Measurements from ENCODE around the gene DYNC2H1.

GRCh38 chr11:103220133-103220532, 110.9 kb downstream of the DYNC2H1 start:
- TF ChIP-seq EP300 (IDR thresholded peaks at IDR 0.05), result no peak
- TF ChIP-seq, protein P1, sequence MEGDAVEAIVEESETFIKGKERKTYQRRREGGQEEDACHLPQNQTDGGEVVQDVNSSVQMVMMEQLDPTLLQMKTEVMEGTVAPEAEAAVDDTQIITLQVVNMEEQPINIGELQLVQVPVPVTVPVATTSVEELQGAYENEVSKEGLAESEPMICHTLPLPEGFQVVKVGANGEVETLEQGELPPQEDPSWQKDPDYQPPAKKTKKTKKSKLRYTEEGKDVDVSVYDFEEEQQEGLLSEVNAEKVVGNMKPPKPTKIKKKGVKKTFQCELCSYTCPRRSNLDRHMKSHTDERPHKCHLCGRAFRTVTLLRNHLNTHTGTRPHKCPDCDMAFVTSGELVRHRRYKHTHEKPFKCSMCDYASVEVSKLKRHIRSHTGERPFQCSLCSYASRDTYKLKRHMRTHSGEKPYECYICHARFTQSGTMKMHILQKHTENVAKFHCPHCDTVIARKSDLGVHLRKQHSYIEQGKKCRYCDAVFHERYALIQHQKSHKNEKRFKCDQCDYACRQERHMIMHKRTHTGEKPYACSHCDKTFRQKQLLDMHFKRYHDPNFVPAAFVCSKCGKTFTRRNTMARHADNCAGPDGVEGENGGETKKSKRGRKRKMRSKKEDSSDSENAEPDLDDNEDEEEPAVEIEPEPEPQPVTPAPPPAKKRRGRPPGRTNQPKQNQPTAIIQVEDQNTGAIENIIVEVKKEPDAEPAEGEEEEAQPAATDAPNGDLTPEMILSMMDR (IDR thresholded peaks at IDR 0.05), result no peak
- no peak for TF ChIP-seq POLR2A (IDR thresholded peaks at IDR 0.05)

Data from sigmoid colon (tissue), 4 donors.